PC-9 (cell line): ENCODE measurements around the gene RHOBTB1.

Experiments
- CTCF ChIP-seq: fragments of 200-600 bp; sonication (generic); conservative IDR thresholded peaks from 2 replicates; pipeline ENCODE4 v1.6.1; 2017; ENCODE audit warnings: mixed run types, antibody characterized with exemption, mild to moderate bottlenecking, moderate library complexity
- EZH2 ChIP-seq: fragments of 200-600 bp; sonication (generic); IDR thresholded peaks from 2 replicates; pipeline ENCODE4 v1.8.0; 2017; ENCODE audit warnings: antibody characterized with exemption, low read depth

- TF ChIP-seq EZH2 (no peak), CTCF (no peak)
These were observed 3.5 kb downstream of the RHOBTB1 start for GRCh38 chr10:60940446-60940845.
